Measurements from ENCODE around the gene SH2D7.

The SH2D7 gene

GRCh38 chr15:78092261-78093041 is at the start of gene SH2D7:
TSS of gene SH2D7 (plus strand) at chr15:78092561. CDS start at chr15:78092585, 24 bp downstream.
- no peak for DNase-seq (ENCODE audit: low read depth)

DNA sequence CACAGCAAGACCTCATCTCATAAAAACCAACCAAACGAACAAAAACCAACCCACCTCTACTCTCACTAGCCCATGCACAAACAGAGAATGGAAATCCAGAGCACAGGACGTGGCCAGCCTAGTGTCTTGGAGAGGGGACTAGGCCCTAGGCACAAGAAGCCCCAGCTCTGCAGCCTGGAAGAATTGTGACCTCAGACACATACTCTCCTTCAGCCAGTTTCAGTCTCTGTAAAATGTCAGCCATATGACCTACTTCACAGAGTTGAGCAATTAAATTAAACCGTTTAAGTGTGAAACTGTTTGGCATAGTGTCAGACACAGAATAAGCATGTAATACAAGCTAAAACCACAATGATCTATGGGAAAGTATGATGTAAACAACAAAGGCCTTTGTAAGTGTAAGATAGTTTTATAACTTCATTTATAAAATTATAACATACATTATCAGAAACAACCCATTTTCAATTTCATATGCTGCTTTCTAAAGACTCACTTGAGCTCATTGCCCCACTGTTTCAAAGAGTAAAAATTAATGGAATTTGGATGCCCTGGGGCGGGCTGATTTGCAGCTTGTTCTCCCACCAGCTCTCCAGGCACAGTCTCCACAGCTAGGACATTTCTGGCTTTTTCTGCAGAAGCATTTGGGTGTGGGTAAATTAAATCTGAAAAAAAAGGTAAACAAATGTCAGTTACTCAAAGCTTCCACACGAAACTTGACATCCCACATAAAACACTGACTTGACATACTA is 47.8 kb upstream of the SH2D7 start:
- no peak for DNase-seq (ENCODE audit: low read depth)

GRCh38 chr15:78045189-78045588 is 47.2 kb upstream of the SH2D7 start:
- DNase-seq (ENCODE audit: low read depth) = no peak

GRCh38 chr15:78046796-78047341 is 45.5 kb upstream of the SH2D7 start:
- DNase-seq (ENCODE audit: low read depth) = no peak

- DNase-seq (ENCODE audit: low read depth) = no peak
Measured at GRCh38 chr15:78047761-78048627, 44.4 kb upstream of the SH2D7 start.

DNA sequence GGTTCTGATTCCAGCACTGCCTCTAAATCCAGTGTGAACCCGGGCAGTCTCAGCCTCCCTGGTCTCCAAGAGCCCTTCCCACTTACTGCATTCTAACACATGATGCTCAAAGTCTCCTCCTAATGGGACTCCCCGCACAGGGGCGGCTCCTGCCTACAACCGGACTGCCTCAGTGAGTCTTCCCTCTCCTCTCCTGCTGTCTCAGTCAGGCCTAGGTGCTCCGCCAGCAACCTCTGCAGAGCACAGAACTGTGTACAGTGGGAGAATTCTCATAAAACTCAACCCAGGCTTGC is 43.8 kb upstream of the SH2D7 start:
- DNase-seq (ENCODE audit: low read depth) = no peak

GRCh38 chr15:78049691-78050440 is 42.5 kb upstream of the SH2D7 start:
- peak; percentile 50 for DNase-seq (ENCODE audit: low read depth)

GRCh38 chr15:78050441-78050809 is 41.9 kb upstream of the SH2D7 start:
- DNase-seq (ENCODE audit: low read depth) = no peak

- no peak for DNase-seq (ENCODE audit: low read depth)
Measured at GRCh38 chr15:78050826-78051225, 41.5 kb upstream of the SH2D7 start.

DNA sequence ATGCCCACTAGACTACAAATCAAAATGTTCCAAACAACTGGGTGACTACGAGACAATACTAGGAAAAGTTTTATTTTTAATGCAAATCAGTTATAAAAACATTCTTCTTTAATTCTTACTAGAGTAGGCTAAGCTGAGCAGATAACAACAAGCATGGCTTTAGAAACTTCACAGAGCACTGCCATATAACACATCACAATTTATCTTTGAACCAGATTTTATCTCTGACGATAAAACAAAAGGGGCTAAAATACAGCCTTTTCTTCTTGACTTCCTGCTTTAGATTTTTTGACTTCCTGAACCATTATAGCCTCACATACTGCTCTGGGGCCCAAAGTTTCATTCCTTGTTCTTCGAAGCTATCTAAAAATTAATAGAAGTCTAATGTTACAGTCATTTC is 40.8 kb upstream of the SH2D7 start:
- DNase-seq (ENCODE audit: low read depth) = no peak

DNA sequence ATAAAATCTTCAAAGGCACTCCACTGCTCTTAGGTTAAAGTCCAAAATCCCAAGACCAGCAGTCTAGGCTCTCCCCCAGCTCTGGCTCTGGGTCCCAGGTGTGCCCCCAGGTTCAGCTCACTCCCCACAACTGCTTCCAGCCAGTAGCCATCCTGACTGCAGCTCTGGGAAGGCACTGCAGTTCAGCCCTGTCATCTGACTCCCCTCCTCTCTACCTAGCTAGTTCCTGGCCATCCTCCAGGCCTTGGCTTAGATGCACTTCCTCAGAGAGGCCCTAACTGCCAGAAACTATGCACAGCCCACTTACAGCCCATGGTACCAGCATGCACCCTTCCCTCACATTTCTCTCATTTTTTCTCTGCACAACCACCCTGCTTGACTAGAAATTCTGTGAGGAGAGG is 40.4 kb upstream of the SH2D7 start:
- no peak for DNase-seq (ENCODE audit: low read depth)

- DNase-seq (ENCODE audit: low read depth) = no peak
Measured at GRCh38 chr15:78052545-78052944, 39.8 kb upstream of the SH2D7 start.

DNA sequence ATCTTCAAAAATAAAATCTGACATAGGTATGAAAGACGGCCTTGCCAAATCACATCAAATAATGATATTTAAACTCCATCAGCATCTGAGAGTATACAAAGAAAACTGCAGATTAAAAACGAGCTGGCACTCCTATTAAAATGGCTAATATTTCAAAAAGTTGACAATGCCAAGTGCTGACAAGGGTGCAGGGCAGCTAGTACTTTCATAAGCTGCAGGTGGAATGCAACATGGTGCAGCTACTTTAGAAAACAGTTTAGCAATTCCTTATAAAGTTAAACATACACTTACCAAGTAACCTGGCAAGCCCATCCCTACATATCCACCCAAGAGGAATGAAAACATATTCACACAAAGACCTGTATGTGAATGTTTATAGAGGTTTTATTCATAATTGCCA is 37.8 kb upstream of the SH2D7 start:
- no peak for DNase-seq (ENCODE audit: low read depth)

DNA sequence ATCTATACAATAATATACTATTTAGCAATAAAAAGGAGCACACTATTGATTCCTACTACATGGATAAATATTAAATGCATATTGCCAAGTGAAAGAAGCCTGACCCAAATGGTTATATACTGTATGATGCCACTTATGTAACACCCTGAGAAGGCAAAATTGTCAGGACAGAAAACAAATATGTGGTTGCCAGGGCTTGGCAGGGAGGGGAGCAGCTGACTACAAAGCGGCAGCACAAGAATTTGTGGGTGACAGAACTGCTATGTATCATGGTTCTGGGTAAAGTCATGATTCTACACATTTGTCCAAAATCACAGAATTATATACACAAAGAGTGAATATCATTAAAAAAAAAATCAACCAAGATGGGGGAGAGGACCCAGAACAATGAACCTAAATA is 37.4 kb upstream of the SH2D7 start:
- no peak for DNase-seq (ENCODE audit: low read depth)

DNA sequence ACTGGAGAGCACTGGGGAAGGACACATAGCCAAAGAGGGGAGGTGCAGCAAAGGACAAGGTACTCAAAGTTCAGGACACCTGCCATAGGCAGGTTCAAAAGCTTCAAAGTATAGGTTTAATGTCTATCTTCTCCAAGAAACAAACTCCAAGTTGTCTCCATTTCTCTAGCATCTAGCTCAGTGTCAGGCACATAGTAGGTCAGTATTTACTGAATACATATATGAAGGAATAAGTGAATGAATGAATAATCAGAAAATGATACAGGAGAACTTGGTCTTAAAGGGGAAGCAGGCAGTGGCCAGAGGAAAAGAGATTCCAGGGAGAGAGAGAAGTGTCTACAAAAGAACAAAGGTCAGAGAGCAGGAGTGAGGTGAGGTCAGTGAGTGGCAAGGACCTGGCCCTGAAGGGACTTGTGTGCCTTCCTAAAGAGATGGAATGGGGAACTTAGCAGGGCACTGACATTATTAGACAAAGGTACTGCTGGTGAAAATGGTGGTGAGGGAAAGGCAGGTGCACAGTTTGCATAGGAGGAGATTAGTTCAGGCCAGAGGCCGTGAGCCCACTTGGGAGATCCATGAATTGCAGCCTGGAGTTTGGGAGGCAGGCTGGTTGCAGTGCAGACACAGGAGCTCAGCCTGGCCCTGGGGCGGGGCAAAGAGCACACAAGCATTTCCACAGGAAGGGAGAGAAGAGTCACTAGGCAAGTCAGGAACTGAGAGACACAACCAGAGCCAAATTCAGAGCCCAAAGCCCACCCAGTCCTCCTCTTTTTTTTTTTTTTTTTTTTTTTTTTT is 36.2 kb upstream of the SH2D7 start:
- DNase-seq (ENCODE audit: low read depth) = no peak

DNA sequence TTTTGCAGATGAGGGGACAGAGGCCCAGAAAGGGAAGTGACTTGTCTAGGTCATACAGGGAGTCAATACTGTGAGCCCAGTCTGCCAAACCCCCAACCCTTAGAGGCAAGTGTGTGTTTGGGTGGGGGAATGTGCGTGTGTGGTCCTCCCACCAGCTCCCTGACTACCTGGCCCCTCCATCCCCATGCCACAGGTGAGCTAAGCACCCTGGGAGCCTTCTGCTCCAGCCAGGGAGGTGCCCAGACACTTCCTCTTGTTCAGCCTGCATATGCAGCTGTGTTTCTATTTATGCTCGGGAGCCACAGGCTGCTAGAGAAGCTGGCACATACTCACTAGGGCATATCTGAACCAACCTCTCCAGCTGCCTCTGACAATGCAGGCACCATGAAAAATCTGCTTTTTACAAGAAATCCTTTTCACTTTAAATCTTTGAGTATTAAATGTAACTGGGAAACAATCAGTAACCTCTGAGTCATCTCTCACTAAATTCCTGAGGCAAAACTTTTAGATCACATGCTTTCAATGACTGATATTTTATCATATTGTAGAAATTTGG is 35.6 kb upstream of the SH2D7 start:
- no peak for DNase-seq (ENCODE audit: low read depth)

- no peak for DNase-seq (ENCODE audit: low read depth)
Measured at GRCh38 chr15:78057803-78058202, 34.6 kb upstream of the SH2D7 start.

GRCh38 chr15:78058401-78058935 is 33.9 kb upstream of the SH2D7 start:
- no peak for DNase-seq (ENCODE audit: low read depth)

DNA sequence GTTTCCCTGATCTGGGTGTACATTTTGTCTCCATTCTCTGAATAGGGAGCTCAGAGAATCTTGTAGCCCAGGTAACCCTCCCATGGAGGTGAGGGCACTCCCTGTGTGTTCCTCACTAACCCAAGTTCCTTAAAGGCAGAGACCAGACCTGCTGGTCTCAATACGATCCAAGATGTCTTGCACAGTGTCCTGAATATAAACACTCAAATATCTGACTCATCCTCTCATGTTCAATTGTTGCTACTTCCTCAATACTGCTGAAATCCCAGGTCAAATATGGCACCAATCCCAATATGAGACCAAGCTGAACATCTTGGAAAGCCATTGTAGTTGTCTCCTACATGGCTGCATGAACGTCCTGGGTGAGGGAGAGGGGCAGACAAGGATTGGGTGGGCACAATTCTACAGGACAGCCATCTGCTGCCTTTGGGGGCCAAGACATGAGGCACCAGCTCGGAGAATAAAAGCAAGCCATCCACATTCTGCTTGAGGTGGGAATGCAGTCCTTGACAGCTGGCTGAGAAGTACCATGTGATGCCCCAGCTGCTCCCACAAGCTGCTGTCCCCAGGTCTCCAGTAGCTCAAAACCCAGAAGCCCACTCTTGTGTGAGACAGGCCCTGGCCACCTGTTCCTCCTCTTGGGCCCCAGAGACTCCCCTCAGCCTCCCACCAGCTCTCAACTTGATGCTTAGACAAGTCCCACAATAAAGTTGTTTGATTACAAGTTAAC is 33.1 kb upstream of the SH2D7 start:
- DNase-seq (ENCODE audit: low read depth) = no peak

GRCh38 chr15:78060232-78060631 is 32.1 kb upstream of the SH2D7 start:
- no peak for DNase-seq (ENCODE audit: low read depth)
